GM19023 (cell line): ENCODE data around the gene MIEF2.
"Not testable (repeated sequence)": the region's sequence is repeated elsewhere in the genome, so short reads cannot be mapped to it uniquely, and the experiment has no call there.

Experiments used
- ATAC-seq: cut with Tn5 transposase; IDR thresholded peaks from one replicate; pipeline ENCODE4 v1.9.1; 2021; ENCODE audit warnings: mild to moderate bottlenecking, moderate library complexity; ENCODE audit not compliant: unreplicated experiment

Gene MIEF2, protein sequence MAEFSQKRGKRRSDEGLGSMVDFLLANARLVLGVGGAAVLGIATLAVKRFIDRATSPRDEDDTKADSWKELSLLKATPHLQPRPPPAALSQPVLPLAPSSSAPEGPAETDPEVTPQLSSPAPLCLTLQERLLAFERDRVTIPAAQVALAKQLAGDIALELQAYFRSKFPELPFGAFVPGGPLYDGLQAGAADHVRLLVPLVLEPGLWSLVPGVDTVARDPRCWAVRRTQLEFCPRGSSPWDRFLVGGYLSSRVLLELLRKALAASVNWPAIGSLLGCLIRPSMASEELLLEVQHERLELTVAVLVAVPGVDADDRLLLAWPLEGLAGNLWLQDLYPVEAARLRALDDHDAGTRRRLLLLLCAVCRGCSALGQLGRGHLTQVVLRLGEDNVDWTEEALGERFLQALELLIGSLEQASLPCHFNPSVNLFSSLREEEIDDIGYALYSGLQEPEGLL

DNA sequence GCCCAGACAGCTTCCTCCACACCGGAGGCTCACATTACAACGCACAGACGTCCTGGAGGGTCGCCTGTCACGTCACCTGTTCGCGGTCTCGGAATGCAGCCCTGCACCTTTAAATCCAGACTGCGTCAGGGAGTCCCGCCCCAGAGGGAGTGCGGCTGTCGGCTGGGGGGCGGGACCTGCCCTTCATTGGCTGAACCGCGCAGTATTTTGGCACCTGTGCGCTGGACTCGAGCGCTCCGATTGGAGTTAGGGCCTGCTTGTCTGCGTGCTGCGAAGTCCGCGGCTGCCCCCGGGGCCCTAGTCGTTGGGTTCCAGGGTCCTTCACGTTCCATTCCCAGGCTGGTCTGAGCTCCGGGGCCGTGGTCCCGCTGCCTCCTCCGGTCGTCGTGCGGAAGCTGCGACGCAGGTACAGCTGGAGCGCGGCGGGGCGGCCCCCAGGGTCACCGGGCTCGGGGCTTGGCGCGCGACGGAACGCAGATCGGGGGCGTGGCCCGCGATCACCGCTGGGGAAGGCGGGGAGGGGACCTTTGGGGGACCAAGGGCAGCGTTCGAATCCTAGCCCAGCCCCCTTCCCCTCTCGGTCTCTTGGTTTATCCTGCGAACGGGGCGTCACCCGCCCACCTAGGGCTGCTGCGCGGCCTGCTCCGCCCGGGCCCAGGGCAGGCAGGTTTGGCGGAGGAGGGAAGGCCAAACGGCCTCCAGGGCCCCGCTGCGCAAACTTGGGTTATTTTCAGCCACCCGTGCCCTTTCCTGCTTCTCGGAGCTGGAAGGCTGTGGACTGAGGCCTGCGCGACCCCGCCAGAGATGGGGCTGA is at the start of gene MIEF2:
MIEF2 (plus strand) TSS at position 331 of the 814 bp plus-strand sequence. CDS start 2,059 bp downstream, outside the sequence.
- peak; percentile 81 for ATAC-seq

GRCh38 chr17:18213666-18214270 is 46.7 kb upstream of the MIEF2 start:
- ATAC-seq = no peak

- not testable (repeated sequence) for ATAC-seq
Observed at GRCh38 chr17:18216906-18217305, 43.6 kb upstream of the MIEF2 start.

- ATAC-seq = no peak
Observed at GRCh38 chr17:18217412-18218015, 42.9 kb upstream of the MIEF2 start.

DNA sequence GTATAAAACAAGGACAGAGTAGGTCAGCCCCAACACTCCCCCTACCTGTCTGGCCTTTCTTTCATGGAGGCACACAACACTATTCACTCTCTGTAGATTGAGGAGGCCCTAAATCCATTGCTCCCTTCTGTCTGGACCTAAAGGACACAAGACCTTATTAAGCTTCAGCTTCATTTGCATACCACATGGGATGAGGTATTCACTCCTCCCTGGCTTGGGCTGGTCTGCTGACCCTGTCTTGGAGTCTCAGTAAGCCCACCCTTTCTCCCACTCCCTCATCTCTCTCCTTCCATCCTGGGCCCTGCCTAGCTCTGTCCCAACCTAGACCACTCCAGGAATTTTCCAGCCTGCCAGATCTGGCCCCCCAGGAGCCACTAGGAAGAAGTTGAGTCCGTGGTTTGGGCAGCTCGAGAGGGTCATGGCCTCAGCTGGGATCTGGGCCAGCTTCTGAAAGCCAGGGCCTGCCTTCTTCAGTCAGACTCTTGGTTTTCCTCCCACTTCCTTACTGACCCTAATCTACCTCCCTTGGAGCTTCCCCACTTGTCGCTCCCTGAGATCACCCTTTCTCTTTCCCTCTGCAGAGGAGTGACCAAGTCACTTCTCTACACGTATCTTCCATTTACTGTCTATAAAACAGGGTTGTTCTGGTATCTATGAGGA is 41.6 kb upstream of the MIEF2 start:
- no peak for ATAC-seq

GRCh38 chr17:18224053-18224386 is 36.4 kb upstream of the MIEF2 start:
- ATAC-seq = no peak

DNA sequence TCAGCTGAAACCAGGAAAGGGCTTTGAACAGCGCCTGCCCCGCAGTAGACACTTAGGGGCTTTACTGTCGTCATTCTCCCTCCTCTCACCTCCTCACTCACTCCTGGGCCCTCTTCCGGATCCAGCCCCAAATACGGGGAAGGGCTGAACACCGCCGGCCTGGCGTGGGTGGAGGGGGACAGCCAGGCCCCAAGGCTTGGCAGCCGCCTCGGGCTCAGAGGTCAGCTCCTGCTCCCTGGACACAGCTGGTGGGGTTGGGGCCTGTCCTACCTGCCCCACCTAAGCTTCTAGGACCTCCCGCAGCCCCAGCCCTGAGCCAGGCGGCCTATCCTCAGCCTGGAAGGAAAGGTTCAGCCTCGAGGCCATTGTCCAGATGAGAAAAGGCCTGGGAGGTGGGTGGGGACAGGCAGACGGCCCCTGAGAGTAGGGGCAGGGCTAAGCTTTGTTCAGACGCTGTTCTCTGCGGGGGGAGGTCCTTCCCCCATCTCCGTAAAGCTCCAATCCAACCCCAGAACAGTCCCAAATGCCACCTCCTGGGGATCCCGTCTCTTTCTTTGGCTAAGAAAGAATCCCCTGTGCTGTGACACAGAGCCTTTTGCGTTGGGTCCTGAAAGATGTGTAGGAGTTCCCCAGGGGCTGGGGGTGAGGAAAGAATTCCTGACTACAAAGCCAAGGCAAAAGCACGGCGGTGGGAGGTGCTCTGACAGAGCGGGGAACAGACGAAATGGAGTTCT is 35.9 kb upstream of the MIEF2 start:
- no peak for ATAC-seq

GRCh38 chr17:18225121-18225641 is 35.3 kb upstream of the MIEF2 start, which contains the start of gene LLGL1:
Gene LLGL1, plus strand, starts transcription at chr17:18225635. Its CDS starts 48 bp downstream, at chr17:18225683.
- ATAC-seq = peak; percentile 88

DNA sequence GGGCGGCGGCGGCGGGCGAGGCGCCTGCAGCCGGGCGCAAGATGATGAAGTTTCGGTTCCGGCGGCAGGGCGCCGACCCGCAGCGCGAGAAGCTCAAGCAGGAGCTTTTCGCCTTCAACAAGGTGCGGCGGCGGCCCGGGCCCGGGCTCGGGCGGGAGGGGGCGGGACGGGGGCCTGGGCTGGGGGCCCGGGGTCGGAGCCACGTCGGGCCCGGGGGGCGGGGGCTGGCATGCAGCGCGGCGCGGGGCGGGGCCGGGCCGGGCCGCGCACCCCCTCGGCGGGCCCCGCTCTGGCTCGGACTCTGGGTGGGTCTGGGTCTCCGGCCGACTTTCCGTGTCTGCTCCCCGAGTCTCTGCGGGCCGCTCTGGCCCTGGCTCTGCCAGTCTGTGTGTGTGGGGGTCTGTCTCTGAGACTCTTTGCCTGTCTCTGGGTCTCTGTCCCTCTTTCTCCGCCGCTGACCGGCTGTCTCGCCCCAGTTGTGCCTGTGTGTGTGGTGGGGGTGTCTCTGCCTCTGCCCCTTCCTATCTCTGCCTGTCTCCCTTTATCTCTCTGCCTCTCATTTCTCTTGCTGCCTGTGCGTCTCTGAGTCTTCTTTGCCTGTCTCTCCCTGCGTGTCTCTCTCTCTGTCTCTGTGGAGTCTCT is 34.7 kb upstream of the MIEF2 start:
- ATAC-seq = peak; percentile 24

DNA sequence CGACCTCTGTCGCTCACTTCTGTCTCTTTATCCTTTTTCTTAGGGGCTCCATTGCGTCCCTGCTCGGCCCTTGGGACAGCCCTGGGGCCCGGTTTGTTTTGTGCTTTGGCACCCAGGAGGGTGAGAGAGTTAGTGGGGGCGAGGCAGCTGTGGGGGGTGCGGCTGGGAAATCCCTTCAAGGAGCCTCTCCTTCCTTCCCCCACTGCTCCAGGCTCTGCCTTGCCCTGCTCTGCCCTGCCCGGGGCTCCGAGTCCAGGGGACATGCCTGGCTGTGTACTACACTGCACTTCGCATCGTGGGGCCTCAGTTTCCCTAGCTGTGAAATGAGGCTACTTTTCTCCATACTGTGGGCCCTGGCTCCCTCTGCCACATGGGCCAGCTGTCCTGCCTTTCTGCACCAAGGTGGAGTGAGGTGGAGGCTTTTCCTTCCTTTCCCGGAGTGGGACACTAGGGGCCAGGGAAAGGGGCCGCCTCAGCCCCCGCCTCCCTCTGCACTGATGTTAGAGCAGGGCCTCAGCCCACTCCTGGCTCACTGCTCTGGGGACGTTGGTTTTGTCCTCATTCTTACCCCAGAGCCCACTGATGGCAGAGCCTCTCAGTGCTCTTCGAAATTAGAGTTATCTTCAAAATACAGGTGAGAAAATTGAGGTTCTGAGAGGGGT is 34.0 kb upstream of the MIEF2 start:
- ATAC-seq = no peak

- ATAC-seq = no peak
Observed at GRCh38 chr17:18227635-18228034, 32.8 kb upstream of the MIEF2 start.

GRCh38 chr17:18228176-18228682 is 32.2 kb upstream of the MIEF2 start:
- no peak for ATAC-seq

DNA sequence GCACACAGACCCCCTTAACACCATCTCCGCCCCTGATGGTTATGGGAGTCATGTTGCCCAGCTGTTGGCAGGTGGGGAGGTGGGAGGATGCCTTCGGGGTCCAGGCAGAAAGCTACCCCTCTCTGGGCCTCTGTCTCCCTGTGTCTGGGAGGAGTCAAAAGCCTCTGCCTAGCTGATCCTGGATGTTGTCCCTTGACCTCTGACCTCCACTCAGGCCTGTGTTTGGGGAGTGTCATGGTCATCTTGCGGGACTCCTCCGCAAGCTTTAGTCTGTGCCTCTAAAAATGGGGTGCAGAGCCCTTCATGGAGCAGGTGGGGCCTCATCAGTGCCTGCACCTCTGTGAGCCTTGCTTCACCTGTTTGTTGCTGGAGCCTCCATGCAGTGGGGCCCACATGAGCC is 31.2 kb upstream of the MIEF2 start:
- ATAC-seq = no peak

DNA sequence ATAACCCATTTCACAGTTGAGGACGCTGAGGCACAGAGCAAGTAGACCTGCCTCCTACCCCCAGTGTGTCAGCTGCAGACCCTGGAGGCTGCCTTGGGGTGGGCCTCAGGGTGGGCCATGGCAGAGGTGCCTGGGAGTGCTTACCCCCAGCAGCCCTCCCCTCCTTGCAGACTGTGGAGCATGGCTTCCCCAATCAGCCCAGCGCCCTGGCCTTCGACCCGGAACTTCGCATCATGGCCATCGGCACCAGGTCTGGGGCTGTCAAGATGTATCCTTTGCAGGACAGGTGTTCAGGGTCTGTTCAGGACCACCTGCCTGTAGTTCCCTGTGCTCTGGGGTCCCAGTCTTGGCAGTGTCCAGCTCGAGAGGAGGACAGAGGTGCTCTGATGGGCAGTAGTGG is 30.7 kb upstream of the MIEF2 start:
- ATAC-seq = no peak

- no peak for ATAC-seq
Observed at GRCh38 chr17:18230288-18231141, 29.9 kb upstream of the MIEF2 start.

DNA sequence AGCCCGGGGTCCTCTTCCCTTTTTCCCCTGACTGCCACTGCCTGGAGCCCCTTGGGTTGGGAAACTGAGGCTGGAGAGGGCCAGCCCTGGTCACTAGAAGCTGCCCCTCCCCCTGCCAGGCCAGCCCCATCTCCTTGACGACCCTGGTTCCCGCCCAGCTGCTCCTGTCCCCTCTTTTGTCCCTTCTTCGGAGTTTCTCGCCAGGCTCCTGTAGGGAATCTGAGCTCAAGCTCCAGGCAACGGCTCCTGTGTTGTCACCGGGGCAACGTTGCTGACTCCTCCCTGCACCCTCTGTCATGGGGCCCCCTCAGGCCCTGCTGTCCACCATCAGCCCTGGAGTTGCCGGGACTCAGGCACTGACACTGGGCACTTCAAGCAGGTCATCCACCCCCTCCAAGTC is 29.3 kb upstream of the MIEF2 start:
- ATAC-seq = no peak

DNA sequence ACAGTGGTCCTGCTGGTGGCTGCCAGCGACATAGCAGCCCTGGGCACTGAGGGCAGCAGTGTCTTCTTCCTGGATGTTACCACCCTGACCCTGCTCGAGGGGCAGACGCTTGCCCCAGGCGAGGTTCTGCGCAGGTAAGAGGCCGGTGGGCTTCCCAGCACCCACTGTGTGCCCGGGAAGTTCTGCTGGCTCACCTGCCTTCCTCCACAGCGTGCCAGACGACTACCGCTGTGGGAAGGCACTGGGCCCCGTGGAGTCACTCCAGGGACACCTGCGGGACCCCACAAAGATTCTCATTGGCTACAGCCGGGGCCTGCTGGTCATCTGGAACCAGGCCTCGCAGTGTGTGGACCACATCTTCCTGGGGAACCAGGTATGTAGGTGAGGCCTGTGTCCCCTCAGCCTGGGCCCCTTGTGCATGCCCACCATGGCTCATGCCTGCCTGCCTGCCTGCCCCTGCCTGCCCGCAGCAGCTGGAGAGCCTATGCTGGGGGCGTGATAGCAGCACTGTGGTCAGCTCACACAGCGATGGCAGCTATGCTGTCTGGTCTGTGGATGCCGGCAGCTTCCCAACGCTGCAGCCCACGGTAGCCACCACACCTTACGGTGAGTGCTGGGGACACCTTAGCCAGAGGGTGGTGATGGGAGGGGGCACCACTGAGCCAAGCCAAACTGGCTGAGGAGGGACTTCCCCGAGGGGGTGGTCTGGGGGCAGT is 26.5 kb upstream of the MIEF2 start:
- no peak for ATAC-seq
